Activated naive CD8-positive, alpha-beta T cell (primary cell): ENCODE data around the gene LRRC7.
"Not testable (repeated sequence)": the region's sequence is repeated elsewhere in the genome, so short reads cannot be mapped to it uniquely, and the experiment has no call there.

Experiments
- H3K27ac Mint-ChIP-seq: one replicate; pipeline ENCODE4 v1.8.0; 2021; ENCODE audit warnings: mixed read lengths
- H3K27me3 Mint-ChIP-seq: one replicate; pipeline ENCODE4 v1.8.0; 2021; ENCODE audit warnings: mixed read lengths
- H3K36me3 Mint-ChIP-seq: one replicate; pipeline ENCODE4 v1.8.0; 2021; ENCODE audit warnings: mixed read lengths
- H3K4me1 Mint-ChIP-seq: one replicate; pipeline ENCODE4 v1.8.0; 2021; ENCODE audit warnings: low read depth, mixed read lengths
- H3K4me3 Mint-ChIP-seq: one replicate; pipeline ENCODE4 v1.8.0; 2021; ENCODE audit warnings: mild to moderate bottlenecking, mixed read lengths
- H3K9me3 Mint-ChIP-seq: one replicate; pipeline ENCODE4 v1.8.0; 2021; ENCODE audit warnings: low read depth, mixed read lengths

Gene LRRC7

DNA sequence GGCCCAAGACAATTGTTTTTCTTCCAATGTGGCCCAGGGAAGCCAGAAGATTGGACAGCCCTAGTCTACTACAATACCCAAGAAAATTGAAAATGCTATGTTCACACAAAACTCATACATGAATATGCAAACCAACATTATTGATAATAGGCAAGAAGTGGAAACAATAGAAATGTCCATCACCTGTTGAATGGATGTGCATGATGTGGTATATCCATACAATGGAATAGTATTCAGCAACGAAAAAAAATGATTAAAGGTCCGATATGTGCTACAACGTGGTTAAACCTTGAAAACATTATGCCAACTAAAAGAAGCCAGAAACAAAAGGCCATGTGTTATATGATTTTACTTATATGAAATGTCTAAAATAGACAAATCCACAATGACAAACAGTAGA is 375.3 kb downstream of the LRRC7 start:
- Mint-ChIP-seq H3K9me3 (peaks cover 31% of the 10 kb centered on the region), H3K27ac (no peak overlapping the region), H3K4me1 (no peaks in the 10 kb centered on the region), H3K36me3 (no peaks in the 10 kb centered on the region), H3K4me3 (no peak overlapping the region), H3K27me3 (no peaks in the 10 kb centered on the region)

DNA sequence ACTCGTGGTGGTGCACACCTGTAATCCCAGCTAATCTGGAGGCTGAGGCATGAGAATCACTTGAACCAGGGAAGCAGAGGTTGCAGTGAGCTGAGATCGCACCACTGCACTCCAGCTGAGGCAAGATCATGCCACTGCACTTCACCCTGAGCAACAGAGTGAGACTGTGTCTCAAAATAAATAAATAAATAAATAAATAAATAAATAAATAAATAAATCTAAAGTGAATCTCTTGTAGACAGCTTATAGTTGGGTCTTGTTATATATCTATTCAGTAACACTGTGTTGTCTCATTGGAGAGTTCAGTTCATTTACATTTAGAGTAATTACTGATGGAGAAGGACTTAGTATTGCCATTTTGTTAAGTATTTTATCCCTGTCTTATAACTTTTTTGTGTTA is 379.2 kb downstream of the LRRC7 start:
- H3K4me3 Mint-ChIP-seq = no peak overlapping the region
- no peaks in the 10 kb centered on the region for H3K36me3 Mint-ChIP-seq
- H3K9me3 Mint-ChIP-seq = peaks cover 38% of the 10 kb centered on the region
- no peaks in the 10 kb centered on the region for H3K4me1 Mint-ChIP-seq
- H3K27ac Mint-ChIP-seq = no peak overlapping the region
- H3K27me3 Mint-ChIP-seq = no peaks in the 10 kb centered on the region

DNA sequence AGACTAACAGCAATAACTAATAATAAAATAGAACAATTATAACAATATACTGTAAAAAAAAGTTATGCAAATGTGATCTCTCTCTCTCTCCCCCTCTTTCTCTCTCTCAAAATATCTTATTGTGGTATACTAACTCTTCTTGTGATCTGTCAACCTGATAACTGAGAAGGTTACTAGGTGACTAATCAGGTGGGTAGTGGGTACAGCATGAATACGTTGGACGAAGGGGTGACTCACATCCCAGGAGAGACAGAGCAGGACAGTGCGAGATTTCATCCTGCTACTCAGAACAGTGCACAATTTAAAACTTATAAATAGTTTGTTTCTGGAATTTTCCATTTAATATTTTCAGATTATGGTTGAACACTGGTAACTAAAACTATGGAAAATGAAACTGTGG is 380.1 kb downstream of the LRRC7 start:
- H3K27ac Mint-ChIP-seq = no peak overlapping the region
- H3K36me3 Mint-ChIP-seq = no peaks in the 10 kb centered on the region
- no peak overlapping the region for H3K4me3 Mint-ChIP-seq
- H3K27me3 Mint-ChIP-seq = no peaks in the 10 kb centered on the region
- H3K9me3 Mint-ChIP-seq = peaks cover 33% of the 10 kb centered on the region
- H3K4me1 Mint-ChIP-seq = no peaks in the 10 kb centered on the region

DNA sequence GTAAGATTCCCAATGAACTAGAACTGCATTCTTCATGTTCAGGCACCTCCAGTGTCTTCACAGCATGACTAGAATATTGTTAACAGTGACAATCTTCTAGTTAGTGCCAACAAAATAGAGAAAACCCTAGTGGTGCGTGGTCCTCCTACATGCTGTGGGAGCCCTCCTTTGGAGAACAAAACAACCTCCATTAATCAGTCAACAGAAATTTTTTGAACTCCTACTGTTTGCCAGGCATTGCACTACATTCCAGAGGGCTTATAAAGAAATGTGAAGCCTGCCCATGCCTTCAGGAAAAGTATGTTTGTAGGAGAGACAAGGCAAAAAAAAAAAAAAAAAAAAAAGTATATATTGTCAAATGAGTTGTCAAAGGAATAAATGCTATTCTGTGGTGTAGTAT is 385.0 kb downstream of the LRRC7 start:
- Mint-ChIP-seq H3K27ac (no peak overlapping the region), H3K4me1 (no peaks in the 10 kb centered on the region), H3K4me3 (no peak overlapping the region), H3K27me3 (no peaks in the 10 kb centered on the region), H3K36me3 (no peaks in the 10 kb centered on the region), H3K9me3 (peaks cover 12% of the 10 kb centered on the region)

DNA sequence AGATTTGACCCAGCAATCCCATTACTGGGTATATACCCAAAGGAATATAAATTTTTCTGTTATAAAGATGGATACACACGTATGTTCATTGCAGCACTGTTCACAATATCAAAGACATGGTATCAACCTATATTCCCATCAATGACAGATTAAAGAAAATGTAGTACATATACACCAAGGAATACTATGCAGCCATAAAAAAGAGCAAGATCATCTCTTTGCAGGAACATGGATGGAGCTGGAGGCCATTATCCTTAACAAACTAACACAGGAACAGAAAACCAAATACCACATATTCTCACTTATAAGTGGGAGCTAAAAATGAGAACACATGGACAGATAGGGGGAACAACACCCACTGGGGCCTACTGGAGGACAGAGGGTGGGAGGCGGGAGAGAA is 394.7 kb downstream of the LRRC7 start:
- not testable (repeated sequence) for H3K27ac Mint-ChIP-seq

DNA sequence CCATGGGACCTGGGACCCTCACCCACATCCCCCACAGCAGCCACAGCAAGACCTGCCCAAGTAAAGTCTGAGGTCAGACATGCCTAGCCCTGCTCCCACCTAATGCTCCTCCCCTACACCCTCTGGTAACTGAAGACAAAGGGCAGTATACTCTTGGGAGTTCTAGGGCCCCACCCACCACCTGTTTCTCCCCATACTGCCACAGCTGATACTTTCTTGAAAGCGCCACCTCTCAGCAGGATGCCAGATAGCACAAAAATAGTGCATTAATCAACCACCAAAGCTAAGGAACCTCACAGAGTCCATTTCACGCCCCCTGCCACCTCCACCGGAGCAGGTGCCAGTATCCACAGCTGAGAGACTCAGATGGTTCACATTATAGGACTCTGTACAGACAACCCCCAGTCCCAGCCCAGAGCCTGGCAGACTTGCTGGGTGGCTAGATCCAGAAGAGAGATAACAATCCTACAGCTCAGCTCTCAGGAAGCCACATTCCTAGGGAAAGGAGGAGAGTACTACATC is 399.6 kb downstream of the LRRC7 start:
- Mint-ChIP-seq H3K27ac (no peak overlapping the region), H3K36me3 (no peaks in the 10 kb centered on the region), H3K4me3 (no peak overlapping the region), H3K27me3 (no peaks in the 10 kb centered on the region), H3K4me1 (no peaks in the 10 kb centered on the region), H3K9me3 (peaks cover 16% of the 10 kb centered on the region)

More for the DNA sequence above, 394.7 kb downstream of the LRRC7 start:
- not testable (repeated sequence) for H3K27me3 Mint-ChIP-seq, H3K4me1 Mint-ChIP-seq, H3K9me3 Mint-ChIP-seq, H3K4me3 Mint-ChIP-seq, H3K36me3 Mint-ChIP-seq

DNA sequence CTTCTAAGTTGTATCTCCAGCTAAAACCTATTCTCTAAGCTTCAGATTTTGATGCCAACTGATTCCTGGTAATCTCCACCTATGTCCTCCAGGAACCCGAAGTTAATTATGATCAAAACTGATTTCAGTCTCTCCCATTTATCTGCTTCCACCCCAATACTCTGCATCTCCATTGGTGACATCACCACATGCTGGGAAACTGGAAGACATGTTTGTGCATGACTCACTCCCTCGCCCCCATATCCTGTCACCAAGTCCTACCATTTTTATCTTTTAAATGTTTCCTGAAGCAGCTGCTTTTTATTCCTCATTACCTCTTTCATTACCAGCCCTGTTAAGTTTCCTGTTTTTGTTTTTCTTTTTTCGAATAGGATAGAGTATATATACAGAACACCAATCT is 409.2 kb downstream of the LRRC7 start:
- H3K27ac Mint-ChIP-seq = no peak overlapping the region
- H3K36me3 Mint-ChIP-seq = no peaks in the 10 kb centered on the region
- no peaks in the 10 kb centered on the region for H3K4me1 Mint-ChIP-seq
- H3K27me3 Mint-ChIP-seq = no peaks in the 10 kb centered on the region
- H3K9me3 Mint-ChIP-seq = peaks cover 16% of the 10 kb centered on the region
- H3K4me3 Mint-ChIP-seq = no peak overlapping the region

DNA sequence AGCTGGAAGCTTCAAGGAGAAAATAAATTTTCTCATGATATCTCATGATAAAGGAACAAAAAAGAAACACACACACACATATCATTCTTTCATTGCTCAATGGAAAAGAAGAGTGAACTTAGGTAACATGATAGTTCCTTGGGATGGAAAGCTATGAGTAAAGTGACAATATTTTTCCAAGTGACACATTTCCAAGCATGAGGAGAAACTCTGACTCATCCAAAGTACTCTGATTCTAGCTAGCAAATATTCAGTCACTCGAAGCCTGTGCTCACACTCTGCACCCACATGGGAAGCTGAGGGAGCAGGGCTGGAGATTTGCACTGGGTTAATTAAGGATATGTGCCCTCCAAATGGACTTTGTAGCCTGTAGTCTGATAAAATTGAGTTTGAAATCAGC is 415.3 kb downstream of the LRRC7 start:
- H3K27me3 Mint-ChIP-seq = no peaks in the 10 kb centered on the region
- H3K9me3 Mint-ChIP-seq = no peaks in the 10 kb centered on the region
- H3K27ac Mint-ChIP-seq = no peak overlapping the region
- no peak overlapping the region for H3K4me3 Mint-ChIP-seq
- no peaks in the 10 kb centered on the region for H3K4me1 Mint-ChIP-seq
- H3K36me3 Mint-ChIP-seq = no peaks in the 10 kb centered on the region

DNA sequence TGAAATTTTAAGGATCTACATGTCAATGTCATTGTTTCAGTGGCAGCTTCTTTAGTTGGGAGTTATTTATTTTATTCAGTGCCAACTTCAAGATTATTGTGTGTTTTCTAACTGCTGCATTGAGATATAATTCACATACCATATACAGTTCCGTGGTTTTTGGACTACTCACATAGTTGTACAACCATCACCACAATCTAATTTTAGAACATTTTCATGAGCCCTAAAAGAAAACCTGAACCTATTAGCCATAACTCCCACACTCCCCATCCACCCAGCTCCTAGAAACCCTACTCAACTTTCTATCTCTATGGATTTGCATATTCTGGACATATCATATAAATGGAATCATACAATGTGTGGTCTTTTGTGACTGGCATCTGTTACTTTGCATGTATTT is 417.7 kb downstream of the LRRC7 start:
- no peaks in the 10 kb centered on the region for H3K9me3 Mint-ChIP-seq
- H3K27me3 Mint-ChIP-seq = no peaks in the 10 kb centered on the region
- no peak overlapping the region for H3K27ac Mint-ChIP-seq
- no peaks in the 10 kb centered on the region for H3K4me1 Mint-ChIP-seq
- H3K4me3 Mint-ChIP-seq = no peak overlapping the region
- no peaks in the 10 kb centered on the region for H3K36me3 Mint-ChIP-seq

DNA sequence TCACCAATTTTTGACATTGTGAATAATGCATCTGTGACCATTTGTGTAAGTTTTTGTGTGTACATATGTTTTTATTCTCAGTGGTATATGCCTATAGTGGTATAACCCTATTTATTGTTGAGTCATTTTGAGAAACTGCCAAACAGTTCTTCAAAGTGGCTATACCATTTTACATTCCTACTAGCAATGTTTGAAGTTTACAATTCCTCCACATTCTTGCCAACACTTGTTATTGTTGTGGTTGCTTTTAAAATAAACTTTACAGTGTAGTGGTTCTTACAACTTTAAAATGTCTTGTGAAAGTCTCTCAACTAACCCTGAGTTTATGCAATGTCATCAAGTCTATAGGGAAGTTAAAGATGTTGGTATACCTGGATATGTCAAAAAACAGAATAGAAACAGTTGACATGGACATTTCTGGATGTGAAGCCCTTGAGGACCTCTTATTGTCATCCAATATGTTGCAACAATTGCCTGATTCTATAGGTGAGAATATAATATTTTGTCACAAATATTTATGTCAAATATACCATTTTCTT is 418.2 kb downstream of the LRRC7 start:
- no peaks in the 10 kb centered on the region for H3K4me1 Mint-ChIP-seq
- no peaks in the 10 kb centered on the region for H3K36me3 Mint-ChIP-seq
- no peaks in the 10 kb centered on the region for H3K9me3 Mint-ChIP-seq
- H3K27me3 Mint-ChIP-seq = no peaks in the 10 kb centered on the region
- no peak overlapping the region for H3K4me3 Mint-ChIP-seq
- H3K27ac Mint-ChIP-seq = no peak overlapping the region

DNA sequence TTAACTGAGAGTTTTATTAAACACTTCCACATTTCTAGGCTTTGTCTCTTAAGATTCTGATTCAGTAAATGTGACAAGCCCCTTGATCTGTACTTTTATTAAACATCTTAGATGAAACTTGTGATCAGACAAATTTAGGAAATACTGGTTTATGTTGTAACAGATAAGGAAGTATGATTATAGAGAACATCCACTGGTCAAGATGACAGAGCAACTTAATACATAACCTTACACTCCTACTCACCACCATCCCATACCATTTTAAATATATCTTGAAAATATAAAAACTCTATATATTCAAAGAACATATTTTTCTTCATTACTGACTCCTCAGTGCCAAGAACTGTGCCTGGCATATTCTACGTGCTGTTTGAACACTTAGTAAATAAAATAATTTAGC is 420.2 kb downstream of the LRRC7 start:
- Mint-ChIP-seq H3K27me3 (no peaks in the 10 kb centered on the region), H3K4me3 (no peak overlapping the region), H3K9me3 (no peaks in the 10 kb centered on the region), H3K4me1 (no peaks in the 10 kb centered on the region), H3K36me3 (no peaks in the 10 kb centered on the region), H3K27ac (no peak overlapping the region)

DNA sequence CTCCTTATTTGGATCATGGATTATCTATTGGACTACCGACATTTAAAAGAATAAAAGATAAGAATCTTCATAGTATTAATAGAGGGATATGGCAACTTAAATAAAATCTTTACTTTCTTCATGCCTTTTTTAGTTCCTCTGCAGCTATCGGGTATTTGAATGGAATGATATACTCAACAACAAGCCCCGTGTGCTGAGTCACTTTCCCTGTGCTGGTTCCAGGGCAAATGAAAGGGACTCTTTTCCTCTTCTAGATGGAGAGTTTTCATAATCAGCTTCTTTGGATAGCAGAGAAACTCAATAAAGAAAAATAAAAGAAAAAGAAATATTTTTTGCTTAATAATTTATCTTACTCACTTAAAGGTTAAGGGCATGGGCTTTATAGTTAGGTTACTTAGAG is 423.9 kb downstream of the LRRC7 start:
- Mint-ChIP-seq H3K27me3 (no peaks in the 10 kb centered on the region), H3K36me3 (no peaks in the 10 kb centered on the region), H3K4me3 (no peak overlapping the region), H3K9me3 (no peaks in the 10 kb centered on the region), H3K27ac (no peak overlapping the region), H3K4me1 (no peaks in the 10 kb centered on the region)

DNA sequence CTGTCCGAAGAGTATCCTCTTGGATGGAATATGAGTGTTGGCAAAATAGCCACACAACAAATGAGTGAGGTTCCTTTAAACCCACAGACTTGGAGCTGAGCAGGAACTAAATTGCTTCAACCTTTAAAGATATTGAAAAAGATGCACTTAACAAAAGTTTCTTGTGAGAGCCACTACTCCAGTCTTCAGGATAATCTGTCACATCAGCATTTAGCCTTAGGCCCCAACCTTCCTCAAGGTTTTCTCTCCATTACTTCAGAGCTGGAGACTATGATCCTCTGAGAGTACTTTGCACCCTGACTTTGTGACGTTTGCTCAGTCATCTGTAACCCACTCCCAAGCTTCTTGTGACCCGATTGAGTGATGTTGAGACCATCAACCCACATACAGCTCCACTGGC is 424.9 kb downstream of the LRRC7 start:
- no peaks in the 10 kb centered on the region for H3K9me3 Mint-ChIP-seq

DNA sequence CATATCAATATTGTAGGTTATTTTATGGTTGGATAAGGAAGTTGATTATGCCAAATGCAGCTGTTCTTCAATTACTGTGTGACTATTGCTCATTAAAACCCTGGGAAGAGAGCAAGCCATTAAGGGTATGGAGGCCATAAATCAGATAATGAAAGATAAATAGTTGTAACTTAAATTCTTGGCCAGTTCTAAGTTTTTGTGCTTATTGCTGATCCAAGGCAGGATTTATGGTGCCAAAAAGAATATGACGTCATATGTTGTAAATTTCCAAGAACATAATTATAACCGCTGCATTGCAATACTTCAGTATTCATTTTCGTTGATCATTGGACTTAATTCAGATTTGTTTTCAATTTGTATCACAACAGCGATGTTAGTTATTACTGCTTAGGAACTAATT is 426.1 kb downstream of the LRRC7 start:
- Mint-ChIP-seq H3K9me3 (no peaks in the 10 kb centered on the region), H3K4me1 (no peaks in the 10 kb centered on the region), H3K36me3 (no peaks in the 10 kb centered on the region), H3K4me3 (no peak overlapping the region), H3K27me3 (no peaks in the 10 kb centered on the region), H3K27ac (no peak overlapping the region)

More for the DNA sequence above, 424.9 kb downstream of the LRRC7 start:
- Mint-ChIP-seq H3K27me3 (no peaks in the 10 kb centered on the region), H3K27ac (no peak overlapping the region), H3K36me3 (no peaks in the 10 kb centered on the region), H3K4me3 (no peak overlapping the region), H3K4me1 (no peaks in the 10 kb centered on the region)

DNA sequence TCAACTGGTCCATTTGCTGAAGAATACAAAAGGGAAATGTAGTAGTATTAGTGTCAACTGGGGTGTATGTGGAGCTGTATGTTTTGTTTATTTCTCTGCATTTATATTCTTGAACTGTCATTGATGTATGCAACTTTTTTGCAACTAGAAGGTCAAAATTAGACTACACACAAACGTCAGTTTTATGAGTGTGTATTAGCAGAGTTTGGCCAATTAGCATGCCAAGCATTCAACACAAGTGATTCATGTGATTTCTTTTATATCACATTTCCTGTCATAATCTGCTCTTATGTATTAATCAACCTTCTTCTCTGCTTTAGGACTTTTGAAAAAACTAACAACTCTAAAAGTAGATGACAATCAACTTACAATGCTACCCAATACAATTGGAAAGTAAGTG is 426.5 kb downstream of the LRRC7 start:
- no peaks in the 10 kb centered on the region for H3K9me3 Mint-ChIP-seq
- H3K4me1 Mint-ChIP-seq = no peaks in the 10 kb centered on the region
- no peaks in the 10 kb centered on the region for H3K27me3 Mint-ChIP-seq
- no peaks in the 10 kb centered on the region for H3K36me3 Mint-ChIP-seq
- H3K27ac Mint-ChIP-seq = no peak overlapping the region
- no peak overlapping the region for H3K4me3 Mint-ChIP-seq

DNA sequence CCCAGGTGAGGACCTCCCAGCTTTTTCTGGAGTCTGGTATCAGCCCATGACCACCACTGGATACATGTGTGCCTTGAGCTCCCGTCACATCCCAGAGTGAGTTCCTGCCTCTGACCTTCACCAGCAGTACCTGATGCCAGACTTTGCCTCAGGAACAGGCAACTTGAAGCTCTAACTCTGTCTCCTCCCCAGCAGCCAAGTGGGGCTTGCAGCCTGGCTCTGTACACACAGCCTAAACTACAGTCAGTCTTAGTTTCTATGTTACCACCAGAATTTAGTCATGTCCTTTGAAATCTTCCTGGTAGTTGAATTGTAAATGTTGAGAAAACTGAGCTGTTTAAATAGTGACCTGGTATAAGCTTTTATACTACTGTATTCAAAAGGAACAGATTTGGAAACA is 431.1 kb downstream of the LRRC7 start:
- H3K27ac Mint-ChIP-seq = no peak overlapping the region
- no peaks in the 10 kb centered on the region for H3K36me3 Mint-ChIP-seq
- H3K27me3 Mint-ChIP-seq = no peaks in the 10 kb centered on the region
- H3K4me1 Mint-ChIP-seq = no peaks in the 10 kb centered on the region
- no peak overlapping the region for H3K4me3 Mint-ChIP-seq
- H3K9me3 Mint-ChIP-seq = no peaks in the 10 kb centered on the region
